NB4 (cell line): ENCODE measurements around the gene OAS3.

Experiments
- MYC ChIP-seq: IDR thresholded peaks from 2 replicates; pipeline ENCODE4 v1.6.1; 2011; ENCODE audit warnings: low read depth, low read length
- TF ChIP-seq, protein P1 (sequence below): IDR thresholded peaks from one replicate; pipeline ENCODE4 v1.5.1; 2012; ENCODE audit warnings: low read depth, low read length

DNA sequence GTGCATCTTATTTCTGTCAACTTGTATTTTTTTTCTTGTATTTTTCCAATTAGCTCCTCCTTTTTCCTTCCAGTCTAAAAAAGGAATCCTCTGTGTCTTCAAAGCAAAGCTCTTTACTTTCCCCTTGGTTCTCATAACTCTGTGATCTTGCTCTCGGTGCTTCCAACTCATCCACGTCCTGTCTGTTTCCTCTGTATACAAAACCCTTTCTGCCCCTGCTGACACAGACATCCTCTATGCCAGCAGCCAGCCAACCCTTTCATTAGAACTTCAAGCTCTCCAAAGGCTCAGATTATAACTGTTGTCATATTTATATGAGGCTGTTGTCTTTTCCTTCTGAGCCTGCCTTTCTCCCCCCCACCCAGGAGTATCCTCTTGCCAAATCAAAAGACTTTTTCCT, 72.4 kb downstream of the OAS3 start:
- no peak for TF ChIP-seq MYC
- TF ChIP-seq, protein P1, sequence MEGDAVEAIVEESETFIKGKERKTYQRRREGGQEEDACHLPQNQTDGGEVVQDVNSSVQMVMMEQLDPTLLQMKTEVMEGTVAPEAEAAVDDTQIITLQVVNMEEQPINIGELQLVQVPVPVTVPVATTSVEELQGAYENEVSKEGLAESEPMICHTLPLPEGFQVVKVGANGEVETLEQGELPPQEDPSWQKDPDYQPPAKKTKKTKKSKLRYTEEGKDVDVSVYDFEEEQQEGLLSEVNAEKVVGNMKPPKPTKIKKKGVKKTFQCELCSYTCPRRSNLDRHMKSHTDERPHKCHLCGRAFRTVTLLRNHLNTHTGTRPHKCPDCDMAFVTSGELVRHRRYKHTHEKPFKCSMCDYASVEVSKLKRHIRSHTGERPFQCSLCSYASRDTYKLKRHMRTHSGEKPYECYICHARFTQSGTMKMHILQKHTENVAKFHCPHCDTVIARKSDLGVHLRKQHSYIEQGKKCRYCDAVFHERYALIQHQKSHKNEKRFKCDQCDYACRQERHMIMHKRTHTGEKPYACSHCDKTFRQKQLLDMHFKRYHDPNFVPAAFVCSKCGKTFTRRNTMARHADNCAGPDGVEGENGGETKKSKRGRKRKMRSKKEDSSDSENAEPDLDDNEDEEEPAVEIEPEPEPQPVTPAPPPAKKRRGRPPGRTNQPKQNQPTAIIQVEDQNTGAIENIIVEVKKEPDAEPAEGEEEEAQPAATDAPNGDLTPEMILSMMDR, result no peak
